IMR-90 (cell line): ENCODE measurements around the gene SRSF3. TPM values are rescaled to one million over a fixed set of nuclear protein-coding genes. Genes with fewer than 3 reads are reported as not detected.
A peak's percentile ranks its signal among the peaks of the same experiment; 100 is the strongest.

ENCODE experiments used
- ATAC-seq: fragments of 200-7000 bp; cut with Tn5 transposase; 2 replicates; pipeline ENCODE4 v1.9.1; 2020; ENCODE audit warnings: low read depth, mild to moderate bottlenecking, moderate library complexity
- BruUV-seq: library from RNA; stranded (reverse); fragments of 400-500 nt; replicated peaks from 2 replicates; lab custom pipeline; 2021; lab: Mats Ljungman, UMichigan
- CTCF ChIA-PET: fragments of 300-600 bp; formaldehyde crosslinking; extraction: SDS; loops from one replicate; lab custom pipeline; 2021; ENCODE audit warnings: antibody characterized with exemption; lab: Yijun Ruan, JAX
- POLR2A ChIA-PET: fragments of 300-600 bp; sonication (Branson Sonifier 250); formaldehyde crosslinking; loops from one replicate; lab custom pipeline; 2022; ENCODE audit warnings: antibody characterized with exemption; ENCODE audit not compliant: unreplicated experiment; lab: Charles Lee
- DNase-seq: peaks from one replicate; pipeline ENCODE4 v3.0.0; 2013
- H2AFZ ChIP-seq: replicated peaks from 2 replicates; pipeline ENCODE3; 2013; ENCODE audit warnings: low read length, mild to moderate bottlenecking; ENCODE audit not compliant: poor library complexity
- H2AK5ac ChIP-seq: 2 replicates; pipeline ENCODE4 v1.6.1; 2013; ENCODE audit warnings: low read depth, low read length, inconsistent platforms
- H2AK9ac ChIP-seq: replicated peaks from 2 replicates; pipeline ENCODE3; 2013; ENCODE audit warnings: mild to moderate bottlenecking, low read depth, low read length, moderate library complexity; ENCODE audit not compliant: poor library complexity
- H2BK120ac ChIP-seq: 2 replicates; pipeline ENCODE4 v1.6.1; 2013; ENCODE audit warnings: low read depth, low read length, inconsistent platforms
- H2BK15ac ChIP-seq: 3 replicates; pipeline ENCODE4 v1.6.1; 2013; ENCODE audit warnings: low read depth, low read length, inconsistent platforms
- H2BK20ac ChIP-seq: 2 replicates; pipeline ENCODE4 v1.6.1; 2013; ENCODE audit warnings: low read depth, mild to moderate bottlenecking, inconsistent platforms, low read length, moderate library complexity
- H2BK5ac ChIP-seq: 2 replicates; pipeline ENCODE4 v1.6.1; 2013; ENCODE audit warnings: mild to moderate bottlenecking, low read depth, low read length, inconsistent platforms; ENCODE audit not compliant: poor library complexity, severe bottlenecking
- H3K14ac ChIP-seq: replicated peaks from 2 replicates; pipeline ENCODE4 v1.6.1; 2013; ENCODE audit warnings: low read depth, low read length, inconsistent platforms
- H3K18ac ChIP-seq: 2 replicates; pipeline ENCODE4 v1.6.1; 2013; ENCODE audit warnings: low read depth, low read length, control low read depth
- H3K23ac ChIP-seq: 2 replicates; pipeline ENCODE4 v1.6.1; 2013; ENCODE audit warnings: low read depth, low read length, inconsistent platforms
- H3K27ac ChIP-seq: 2 replicates; pipeline ENCODE4 v1.5.1; 2013; ENCODE audit warnings: mild to moderate bottlenecking, control low read depth, low read length; ENCODE audit not compliant: insufficient read depth
- H3K27me3 ChIP-seq: 2 replicates; pipeline ENCODE4 v1.6.1; 2013; ENCODE audit warnings: low read length; ENCODE audit not compliant: control insufficient read depth, insufficient read depth
- H3K36me3 ChIP-seq: 2 replicates; pipeline ENCODE4 v1.6.1; 2013; ENCODE audit warnings: low read length, mixed read lengths; ENCODE audit not compliant: control insufficient read depth, insufficient read depth
- H3K4ac ChIP-seq: 2 replicates; pipeline ENCODE4 v1.6.1; 2013; ENCODE audit warnings: low read depth, low read length, inconsistent platforms
- H3K4me1 ChIP-seq: 2 replicates; pipeline ENCODE4 v1.6.1; 2013; ENCODE audit warnings: low read length, mixed read lengths; ENCODE audit not compliant: control insufficient read depth, insufficient read depth
- H3K4me2 ChIP-seq: 2 replicates; pipeline ENCODE4 v1.6.1; 2013; ENCODE audit warnings: low read depth, mild to moderate bottlenecking, control low read depth, low read length, moderate library complexity
- H3K4me3 ChIP-seq: 2 replicates; pipeline ENCODE4 v1.5.1; 2013; ENCODE audit warnings: low read depth, mild to moderate bottlenecking, control low read depth, low read length, moderate library complexity; ENCODE audit not compliant: insufficient read depth
- H3K56ac ChIP-seq: 2 replicates; pipeline ENCODE4 v1.6.1; 2013; ENCODE audit warnings: low read length, inconsistent platforms; ENCODE audit not compliant: insufficient read depth; ENCODE audit errors: extremely low read depth
- H3K79me1 ChIP-seq, 2 experiments: 2 replicates each; pipeline ENCODE4 v1.6.1; 2013; ENCODE audit warnings: low read length in 2 of 2, inconsistent platforms in 1 of 2, low read depth in 1 of 2
- H3K9ac ChIP-seq: 2 replicates; pipeline ENCODE4 v1.6.1; 2013; ENCODE audit warnings: low read depth, low read length, control low read depth
- H3K9me1 ChIP-seq: 2 replicates; pipeline ENCODE4 v1.6.1; 2013; ENCODE audit warnings: low read length, inconsistent platforms; ENCODE audit not compliant: insufficient read depth
- H3K9me3 ChIP-seq: 2 replicates; pipeline ENCODE4 v1.6.1; 2013; ENCODE audit warnings: low read length; ENCODE audit not compliant: control insufficient read depth, insufficient read depth
- H4K20me1 ChIP-seq: 2 replicates; pipeline ENCODE4 v1.6.1; 2013; ENCODE audit warnings: low read length, inconsistent platforms; ENCODE audit not compliant: insufficient read depth
- H4K5ac ChIP-seq: 2 replicates; pipeline ENCODE4 v1.6.1; 2013; ENCODE audit warnings: mild to moderate bottlenecking, low read depth, low read length, control low read depth
- H4K8ac ChIP-seq, 2 experiments: 2 replicates each; pipeline ENCODE4 v1.6.1; 2013; ENCODE audit warnings: low read depth in 2 of 2, low read length in 2 of 2, control low read depth in 1 of 2, inconsistent platforms in 1 of 2
- H4K91ac ChIP-seq: 2 replicates; pipeline ENCODE4 v1.6.1; 2013; ENCODE audit warnings: low read depth, low read length, inconsistent platforms; ENCODE audit not compliant: insufficient read depth
- CEBPB ChIP-seq: IDR thresholded peaks from 2 replicates; pipeline ENCODE4 v1.6.1; 2012; ENCODE audit warnings: low read depth, low read length, improper control_type of control experiment
- CHD1 ChIP-seq: IDR thresholded peaks from 2 replicates; pipeline ENCODE4 v1.6.1; 2012; ENCODE audit warnings: low read depth, low read length, improper control_type of control experiment
- ELK1 ChIP-seq: fragments of 150-350 bp; IDR thresholded peaks from 2 replicates; pipeline ENCODE4 v1.6.1; 2016; ENCODE audit warnings: low read depth, mild to moderate bottlenecking, low read length, moderate library complexity, borderline replicate concordance
- FOS ChIP-seq: fragments of 150-350 bp; IDR thresholded peaks from 2 replicates; pipeline ENCODE4 v1.6.1; 2016; ENCODE audit warnings: low read depth, low read length
- MAFK ChIP-seq: IDR thresholded peaks from 2 replicates; pipeline ENCODE4 v1.6.1; 2012; ENCODE audit warnings: low read depth, low read length, improper control_type of control experiment
- MXI1 ChIP-seq: IDR thresholded peaks from 2 replicates; pipeline ENCODE4 v1.6.1; 2012; ENCODE audit warnings: low read depth, mild to moderate bottlenecking, low read length, moderate library complexity, borderline replicate concordance
- NFE2L2 ChIP-seq: fragments of 150-350 bp; IDR thresholded peaks from 2 replicates; pipeline ENCODE4 v1.6.1; 2016; ENCODE audit warnings: low read depth, mild to moderate bottlenecking, low read length
- RAD21 ChIP-seq: IDR thresholded peaks from 2 replicates; pipeline ENCODE4 v1.6.1; 2012; ENCODE audit warnings: low read length, improper control_type of control experiment
- RCOR1 ChIP-seq: IDR thresholded peaks from 2 replicates; pipeline ENCODE4 v1.6.1; 2012; ENCODE audit warnings: mild to moderate bottlenecking, low read length, improper control_type of control experiment; ENCODE audit not compliant: insufficient replicate concordance
- SMC3 ChIP-seq: fragments of 150-350 bp; IDR thresholded peaks from 2 replicates; pipeline ENCODE4 v1.6.1; 2016; ENCODE audit warnings: low read depth, mild to moderate bottlenecking, antibody characterized with exemption, low read length, moderate library complexity
- WGBS, 2 experiments: methylation state at CpG; one replicate each; pipeline versions ENCODE4 v1.1.5 to v1.1.7; 2013; ENCODE audit warnings: missing lambda C conversion rate in 2 of 2; ENCODE audit not compliant: insufficient read length in 1 of 2; ENCODE audit errors: extremely low coverage in 2 of 2; 5-methylcytosine and 5-hydroxymethylcytosine counted together
- dilution Hi-C: fragments of 300-500 bp; cut with HindIII; formaldehyde crosslinking; loops from one replicate; pipeline ENCODE4 v1.14.3; 2018; ENCODE audit warnings: low sequenced_read_pairs; ENCODE audit not compliant: unreplicated experiment
- in situ Hi-C: fragments of 300-500 bp; cut with MboI; formaldehyde crosslinking; loops from 3 replicates; pipeline ENCODE4 v1.14.3; 2019; ENCODE audit warnings: low sequenced_read_pairs, inconsistent platforms, mixed read lengths
- intact Hi-C: fragments of 100-400 bp; cut with micrococcal nuclease; formaldehyde crosslinking; loops from 2 replicates; pipeline ENCODE4 v1.10.0; 2022
- polyA plus RNA-seq, 3 experiments: library from polyadenylated mRNA; depleted of rRNA; stranded (reverse); fragments of >200 nt; gene quantifications; 2 replicates each; pipeline ENCODE4 v1.2.3, GENCODE V29; 2012; ENCODE audit warnings: low replicate concordance in 1 of 3
- total RNA-seq: library from RNA; depleted of rRNA; stranded (reverse); fragments of >200 nt; gene quantifications from 2 replicates; pipeline ENCODE4 v1.2.3, GENCODE V29; 2012

SRSF3 gene
- total and polyA plus RNA-seq, 2 of the 4 experiments (the other 2 are of a cell fraction), result 237 to 297 TPM

GRCh38 chr6:36621371-36621855 is 27.3 kb downstream of the SRSF3 start:
- Histone ChIP-seq H2BK5ac (no peak overlapping the region), H4K5ac (no peak overlapping the region), H3K36me3 (no peaks in the 10 kb centered on the region), H3K79me1 (peaks cover 0 to 27% of the 10 kb centered on the region in 2 experiments; a peak in 2 of 4 replicates), H3K4me3 (no peak overlapping the region), H3K4me2 (no peak overlapping the region), H2BK20ac (no peak overlapping the region), H2BK15ac (no peak overlapping the region), H2AFZ (no peak overlapping the region), H4K20me1 (peaks cover 24% of the 10 kb centered on the region; the same call in 1 of the 2 replicates), H3K4ac (no peak overlapping the region), H2BK120ac (no peak overlapping the region), H3K9me3 (no peaks in the 10 kb centered on the region), H3K9ac (no peak overlapping the region), H4K91ac (no peak overlapping the region), H4K8ac (no peak overlapping the region), H3K56ac (no peak overlapping the region), H3K9me1 (peaks cover 8% of the 10 kb centered on the region; the same call in 1 of the 2 replicates), H3K4me1 (peaks cover 10% of the 10 kb centered on the region), H3K27ac (no peak overlapping the region), H3K23ac (no peak overlapping the region), H3K14ac (no peak overlapping the region), H2AK9ac (peak overlapping the region; percentile 73), H3K27me3 (no peaks in the 10 kb centered on the region), H2AK5ac (no peak overlapping the region), H3K18ac (no peak overlapping the region)
- intact Hi-C loops (loop anchor here (10.0 kb wide), 1 partner anchor 393 kb away; no protein-coding TSS in a partner anchor), dilution Hi-C loops (no loop called here), in situ Hi-C loops (loop anchor here (5.0 kb wide), 3 partner anchors 61 to 136 kb away; no protein-coding TSS in a partner anchor)
- ChIA-PET CTCF (no interaction called here), POLR2A (no interaction called here)
- WGBS, 2 experiments, result 91% methylated on average over 5 of the region's 7 CpGs; no CpG with 5 or more reads in 1 of the 2 experiments
- ATAC-seq (no peak), DNase-seq (no peak)
- BruUV-seq, result no TSS peak
- TF ChIP-seq NFE2L2 (no peak), MXI1 (no peak), RAD21 (no peak), CHD1 (no peak), MAFK (no peak), RCOR1 (no peak), SMC3 (no peak), CEBPB (no peak), ELK1 (no peak), FOS (no peak)
